ENCODE results near the gene TUBGCP2.

DNA sequence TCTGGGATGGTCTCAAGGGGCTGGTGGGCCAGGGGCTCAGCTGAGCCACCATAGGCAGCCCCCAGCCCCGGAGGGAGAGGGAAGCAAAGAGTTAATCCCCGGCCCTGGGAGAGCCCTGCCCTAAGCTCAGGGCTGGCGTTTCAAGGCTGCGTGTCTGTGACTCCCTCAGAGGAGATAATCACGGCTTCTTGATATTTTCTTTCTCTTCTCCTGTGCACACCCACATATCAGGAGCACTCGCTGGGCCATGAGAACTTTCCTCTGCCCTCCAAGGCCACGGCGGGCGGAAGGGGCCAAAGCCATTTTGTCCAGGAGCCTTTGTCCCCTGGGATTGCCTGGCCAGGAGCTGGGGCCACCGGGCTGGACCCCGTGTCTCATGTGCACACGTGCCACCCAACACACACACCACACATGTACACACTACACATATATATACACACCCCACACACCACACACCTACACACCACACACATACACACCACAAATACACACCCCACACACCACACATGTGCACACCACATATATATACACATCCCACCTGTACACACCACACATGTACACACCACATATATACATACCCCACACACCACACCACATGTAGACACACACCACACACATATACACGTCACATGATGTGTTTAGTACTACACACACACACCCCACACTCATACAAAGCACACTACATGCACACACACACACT lies 54.1 kb downstream of the TUBGCP2 start:
- TF ChIP-seq EZH2 (IDR thresholded peaks at IDR 0.05) = no peak
- no peak for TF ChIP-seq POLR2AphosphoS5 (IDR thresholded peaks at IDR 0.05; ENCODE audit: borderline replicate concordance, low read depth, low read length)
- TF ChIP-seq FOXP2 (optimal IDR thresholded peaks at IDR 0.05; ENCODE audit: control extremely low read depth, extremely low read length, insufficient read depth) = no peak

Measured in SK-N-MC (cell line).